Ishikawa (cell line): Measurements from ENCODE around the gene FHL1.

Source experiments
- CREB1 ChIP-seq: IDR thresholded peaks from 2 replicates; pipeline ENCODE4 v1.6.1; 2012; ENCODE audit warnings: low read depth
- EP300 ChIP-seq: IDR thresholded peaks from 2 replicates; pipeline ENCODE4 v1.6.1; 2012; ENCODE audit warnings: borderline replicate concordance
- FOXM1 ChIP-seq: IDR thresholded peaks from 2 replicates; pipeline ENCODE4 v1.6.1; 2012; ENCODE audit warnings: low read depth, borderline replicate concordance
- NFIC ChIP-seq: IDR thresholded peaks from 2 replicates; pipeline ENCODE4 v1.6.1; 2012
- RAD21 ChIP-seq: IDR thresholded peaks from 2 replicates; pipeline ENCODE4 v1.6.1; 2012; ENCODE audit warnings: low read depth
- YY1 ChIP-seq: IDR thresholded peaks from 2 replicates; pipeline ENCODE4 v1.6.1; 2012; ENCODE audit warnings: low read depth
- TF ChIP-seq, protein P1 (sequence below): IDR thresholded peaks from 2 replicates; pipeline ENCODE4 v1.6.1; 2012; ENCODE audit warnings: low read depth, mild to moderate bottlenecking
- TF ChIP-seq, protein P2 (sequence below): IDR thresholded peaks from 2 replicates; pipeline ENCODE4 v1.6.1; 2012

DNA sequence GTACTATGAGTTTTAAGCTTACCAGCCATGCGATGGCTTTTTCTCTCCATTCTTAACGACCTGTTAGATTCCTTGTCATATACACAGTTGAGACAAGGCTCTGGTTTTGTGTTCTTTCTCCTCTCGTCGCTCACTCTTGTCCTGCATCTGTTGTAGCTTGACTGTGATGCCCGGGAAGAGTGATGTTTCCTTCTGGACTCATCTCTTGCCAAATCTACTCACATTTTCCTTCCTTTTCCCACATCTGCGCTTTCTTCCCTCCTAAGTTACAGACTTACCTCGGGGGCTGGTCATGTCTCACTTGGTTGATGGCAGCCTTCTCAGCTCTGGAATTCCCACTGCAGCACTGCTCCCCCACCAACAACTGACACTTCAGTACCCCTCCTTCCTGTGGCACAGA, 108.7 kb downstream of the FHL1 start:
- TF ChIP-seq FOXM1, result no peak
- TF ChIP-seq EP300, result no peak
- no peak for TF ChIP-seq CREB1
- TF ChIP-seq RAD21, result no peak
- TF ChIP-seq, protein P1, sequence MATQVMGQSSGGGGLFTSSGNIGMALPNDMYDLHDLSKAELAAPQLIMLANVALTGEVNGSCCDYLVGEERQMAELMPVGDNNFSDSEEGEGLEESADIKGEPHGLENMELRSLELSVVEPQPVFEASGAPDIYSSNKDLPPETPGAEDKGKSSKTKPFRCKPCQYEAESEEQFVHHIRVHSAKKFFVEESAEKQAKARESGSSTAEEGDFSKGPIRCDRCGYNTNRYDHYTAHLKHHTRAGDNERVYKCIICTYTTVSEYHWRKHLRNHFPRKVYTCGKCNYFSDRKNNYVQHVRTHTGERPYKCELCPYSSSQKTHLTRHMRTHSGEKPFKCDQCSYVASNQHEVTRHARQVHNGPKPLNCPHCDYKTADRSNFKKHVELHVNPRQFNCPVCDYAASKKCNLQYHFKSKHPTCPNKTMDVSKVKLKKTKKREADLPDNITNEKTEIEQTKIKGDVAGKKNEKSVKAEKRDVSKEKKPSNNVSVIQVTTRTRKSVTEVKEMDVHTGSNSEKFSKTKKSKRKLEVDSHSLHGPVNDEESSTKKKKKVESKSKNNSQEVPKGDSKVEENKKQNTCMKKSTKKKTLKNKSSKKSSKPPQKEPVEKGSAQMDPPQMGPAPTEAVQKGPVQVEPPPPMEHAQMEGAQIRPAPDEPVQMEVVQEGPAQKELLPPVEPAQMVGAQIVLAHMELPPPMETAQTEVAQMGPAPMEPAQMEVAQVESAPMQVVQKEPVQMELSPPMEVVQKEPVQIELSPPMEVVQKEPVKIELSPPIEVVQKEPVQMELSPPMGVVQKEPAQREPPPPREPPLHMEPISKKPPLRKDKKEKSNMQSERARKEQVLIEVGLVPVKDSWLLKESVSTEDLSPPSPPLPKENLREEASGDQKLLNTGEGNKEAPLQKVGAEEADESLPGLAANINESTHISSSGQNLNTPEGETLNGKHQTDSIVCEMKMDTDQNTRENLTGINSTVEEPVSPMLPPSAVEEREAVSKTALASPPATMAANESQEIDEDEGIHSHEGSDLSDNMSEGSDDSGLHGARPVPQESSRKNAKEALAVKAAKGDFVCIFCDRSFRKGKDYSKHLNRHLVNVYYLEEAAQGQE, result no peak
- no peak for TF ChIP-seq NFIC
- TF ChIP-seq YY1, result no peak
- TF ChIP-seq, protein P2, sequence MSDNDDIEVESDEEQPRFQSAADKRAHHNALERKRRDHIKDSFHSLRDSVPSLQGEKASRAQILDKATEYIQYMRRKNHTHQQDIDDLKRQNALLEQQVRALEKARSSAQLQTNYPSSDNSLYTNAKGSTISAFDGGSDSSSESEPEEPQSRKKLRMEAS, result no peak
